ENCODE data around the gene ZNF512.
"Not testable (repeated sequence)": the region's sequence is repeated elsewhere in the genome, so short reads cannot be mapped to it uniquely, and the experiment has no call there.

Gene ZNF512

GRCh38 chr2:27584597-27584996, 1.8 kb downstream of the ZNF512 start:
- H3K27ac ChIP-seq = no peak overlapping the region
- TF ChIP-seq ZFX (IDR thresholded peaks at IDR 0.05) (no peak), CTCF (conservative IDR thresholded peaks at IDR 0.05) (no peak)

- TF ChIP-seq ZFX (IDR thresholded peaks at IDR 0.05) (no peak), CTCF (conservative IDR thresholded peaks at IDR 0.05) (no peak)
- H3K27ac ChIP-seq = no peak overlapping the region
Measured at GRCh38 chr2:27587025-27587424, 4.2 kb downstream of the ZNF512 start.

GRCh38 chr2:27588308-27588707, 5.5 kb downstream of the ZNF512 start:
- no peak overlapping the region for H3K27ac ChIP-seq
- TF ChIP-seq CTCF (conservative IDR thresholded peaks at IDR 0.05) (no peak), ZFX (IDR thresholded peaks at IDR 0.05) (no peak)

GRCh38 chr2:27591745-27592144, 8.9 kb downstream of the ZNF512 start:
- TF ChIP-seq ZFX (IDR thresholded peaks at IDR 0.05) (no peak), CTCF (conservative IDR thresholded peaks at IDR 0.05) (no peak)
- H3K27ac ChIP-seq = no peak overlapping the region

- H3K27ac ChIP-seq = no peak overlapping the region
- no peak for TF ChIP-seq ZFX (IDR thresholded peaks at IDR 0.05)
- TF ChIP-seq CTCF (conservative IDR thresholded peaks at IDR 0.05) = no peak
Measured at GRCh38 chr2:27593240-27593639, 10.4 kb downstream of the ZNF512 start.

GRCh38 chr2:27594020-27594703, 11.3 kb downstream of the ZNF512 start:
- not testable (repeated sequence) for H3K27ac ChIP-seq

GRCh38 chr2:27595412-27595811, 12.6 kb downstream of the ZNF512 start:
- not testable (repeated sequence) for H3K27ac ChIP-seq

GRCh38 chr2:27596627-27597026, 13.8 kb downstream of the ZNF512 start:
- TF ChIP-seq CTCF (conservative IDR thresholded peaks at IDR 0.05) = no peak
- no peak for TF ChIP-seq ZFX (IDR thresholded peaks at IDR 0.05)
- H3K27ac ChIP-seq = peak overlapping the region; percentile 23; the same call in 1 of the 2 replicates

All from C4-2B (cell line).